ENCODE measurements around the gene ACVR1B.

The ACVR1B gene

GRCh38 chr12:51944608-51945233 is 6.8 kb upstream of the ACVR1B start:
- no peak for DNase-seq (ENCODE audit: low read depth)

DNA sequence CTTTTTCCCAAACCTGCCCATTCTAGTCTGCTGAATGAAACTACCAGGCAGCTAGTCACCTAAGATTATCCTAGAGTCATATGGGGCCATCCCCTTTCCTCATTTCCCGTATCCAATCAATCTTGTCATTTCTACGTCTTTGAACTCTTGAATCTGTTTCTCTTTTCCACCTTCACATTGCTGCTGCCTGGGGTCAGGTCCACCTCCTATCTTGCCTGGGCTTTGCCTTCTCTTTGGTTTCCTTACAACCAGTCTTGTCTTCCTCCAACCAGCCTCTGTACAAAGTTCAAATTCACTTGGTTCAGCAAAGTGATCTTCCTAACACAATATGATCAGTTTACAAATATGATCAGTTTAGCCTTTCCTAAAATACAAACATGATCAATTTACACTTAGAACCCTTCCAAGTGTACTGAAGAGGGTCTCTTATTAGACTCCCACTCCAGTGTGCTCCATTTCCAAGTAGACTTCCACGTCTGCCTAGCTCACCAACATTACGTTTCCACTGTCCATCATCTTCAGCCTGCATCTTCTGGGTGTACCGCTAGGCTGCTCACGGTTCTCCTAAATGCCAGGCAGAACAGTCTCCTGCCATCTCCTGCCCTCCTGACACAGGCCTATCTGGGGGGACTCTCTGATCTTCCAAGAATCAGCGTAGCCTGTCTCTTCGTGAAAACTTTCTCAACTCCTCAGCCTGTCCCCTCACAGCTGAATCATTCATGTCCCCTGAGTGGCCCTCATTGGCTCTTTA is 4.1 kb upstream of the ACVR1B start:
- DNase-seq (ENCODE audit: low read depth): no peak

- DNase-seq (ENCODE audit: low read depth): no peak
Measured at GRCh38 chr12:51948066-51948465, 3.4 kb upstream of the ACVR1B start.

- no peak for DNase-seq (ENCODE audit: low read depth)
Measured at GRCh38 chr12:51949342-51950030, 2.0 kb upstream of the ACVR1B start.

DNA sequence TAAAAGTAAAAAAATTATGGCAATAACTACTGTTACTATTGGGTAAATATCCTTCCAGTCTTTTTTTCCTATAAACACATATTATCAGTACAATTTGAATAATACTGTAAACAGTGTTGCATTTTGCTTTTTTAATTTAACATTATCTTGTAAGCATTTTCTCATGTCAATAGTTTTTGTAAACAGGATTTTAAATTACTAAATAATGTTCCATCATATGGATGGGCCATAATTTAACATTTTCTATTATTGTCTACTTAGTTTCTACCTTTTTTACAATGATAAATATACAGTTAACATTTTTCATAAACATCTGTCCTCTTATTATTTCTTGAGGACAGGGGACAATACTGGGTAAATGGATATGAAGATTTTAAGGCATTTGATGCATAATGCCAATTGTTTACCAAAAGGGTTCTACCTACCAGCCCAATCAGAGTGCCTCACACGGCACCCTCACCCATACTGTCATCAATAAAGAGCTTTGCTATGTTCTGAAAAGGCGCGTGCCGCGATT is 759 bp upstream of the ACVR1B start:
- DNase-seq (ENCODE audit: low read depth): no peak

GRCh38 chr12:51951843-51952722 is 584 bp downstream of the ACVR1B start:
- DNase-seq (ENCODE audit: low read depth): no peak

DNA sequence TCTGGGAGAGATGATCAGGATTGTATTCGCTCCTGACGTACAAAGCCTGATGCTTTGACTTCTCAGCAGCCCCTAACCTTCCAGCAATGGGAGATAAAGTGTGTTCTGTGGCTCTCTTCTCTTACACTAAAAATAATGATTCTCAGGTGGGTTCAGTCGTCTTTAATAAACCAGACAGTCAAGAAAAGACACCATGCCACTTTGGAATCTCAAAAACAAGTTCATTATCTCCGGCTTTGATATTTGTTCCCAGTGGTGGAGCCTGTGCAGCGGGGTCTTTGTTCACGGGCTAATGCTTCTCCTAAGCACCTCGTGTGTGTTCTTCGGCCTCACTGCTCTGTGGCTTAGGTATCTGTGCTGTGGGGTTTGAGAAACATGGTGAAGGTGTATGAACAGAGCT is 1.6 kb downstream of the ACVR1B start:
- no peak for DNase-seq (ENCODE audit: low read depth)

GRCh38 chr12:51953864-51954263 is 2.4 kb downstream of the ACVR1B start:
- no peak for DNase-seq (ENCODE audit: low read depth)

DNA sequence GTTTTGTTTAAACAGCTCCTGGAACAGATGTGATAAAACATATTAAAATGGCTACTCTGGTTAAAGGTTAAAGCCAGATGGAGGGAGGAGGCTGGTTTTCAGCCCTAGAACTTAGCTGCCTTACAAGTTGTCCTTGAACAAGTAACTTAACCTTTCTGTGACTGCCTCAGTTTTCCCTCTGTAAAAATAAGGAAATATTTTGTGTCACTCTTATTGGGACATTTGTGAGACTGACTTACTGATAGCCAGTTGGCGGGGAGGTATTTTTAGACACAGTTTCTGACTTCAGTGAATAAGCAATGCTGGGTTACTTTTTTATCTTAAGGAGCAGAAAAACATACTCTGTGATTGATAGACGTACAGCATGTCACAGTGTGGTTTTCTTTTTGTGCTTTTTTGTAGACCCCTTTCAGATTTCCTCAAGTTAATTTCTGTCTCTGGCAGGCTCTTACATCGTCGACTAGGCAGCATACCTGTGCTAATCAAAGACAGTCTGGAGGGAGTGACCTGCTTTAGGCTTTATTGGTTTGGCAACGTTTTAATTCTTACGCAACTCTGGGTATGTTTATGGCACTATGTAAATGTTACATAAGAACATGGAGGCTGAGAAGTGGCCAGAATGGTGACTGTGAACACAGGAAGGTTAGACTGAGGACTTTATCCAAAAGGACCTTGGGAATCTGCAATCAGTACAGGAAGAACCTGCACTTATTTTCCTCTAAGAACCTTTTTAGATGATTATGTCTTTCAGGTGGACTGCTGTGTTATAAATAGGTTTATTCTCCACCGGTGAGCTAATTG is 3.3 kb downstream of the ACVR1B start:
- no peak for DNase-seq (ENCODE audit: low read depth)

- DNase-seq (ENCODE audit: low read depth): no peak
Measured at GRCh38 chr12:51955702-51956101, 4.2 kb downstream of the ACVR1B start.

DNA sequence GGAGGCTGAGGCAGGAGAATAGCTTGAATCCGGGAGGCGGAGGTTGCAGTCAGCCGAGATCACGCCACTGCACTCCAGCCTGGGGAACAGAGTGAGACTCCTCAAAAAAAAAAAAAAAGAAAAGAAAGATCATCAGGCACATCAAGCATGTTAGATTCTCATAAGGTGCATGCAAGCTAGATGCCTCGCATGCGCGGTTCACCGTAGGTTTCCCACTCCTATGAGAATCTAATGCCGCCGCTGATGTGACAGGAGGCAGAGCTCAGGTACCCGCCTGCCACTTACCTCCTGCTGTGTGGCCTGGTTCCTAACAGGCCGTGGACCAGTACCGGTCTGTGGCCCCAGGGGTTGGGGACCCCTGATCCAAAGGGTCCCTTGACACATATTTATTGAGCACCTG is 7.0 kb downstream of the ACVR1B start:
- no peak for DNase-seq (ENCODE audit: low read depth)

- DNase-seq (ENCODE audit: low read depth): no peak
Measured at GRCh38 chr12:51959211-51959610, 7.7 kb downstream of the ACVR1B start.

DNA sequence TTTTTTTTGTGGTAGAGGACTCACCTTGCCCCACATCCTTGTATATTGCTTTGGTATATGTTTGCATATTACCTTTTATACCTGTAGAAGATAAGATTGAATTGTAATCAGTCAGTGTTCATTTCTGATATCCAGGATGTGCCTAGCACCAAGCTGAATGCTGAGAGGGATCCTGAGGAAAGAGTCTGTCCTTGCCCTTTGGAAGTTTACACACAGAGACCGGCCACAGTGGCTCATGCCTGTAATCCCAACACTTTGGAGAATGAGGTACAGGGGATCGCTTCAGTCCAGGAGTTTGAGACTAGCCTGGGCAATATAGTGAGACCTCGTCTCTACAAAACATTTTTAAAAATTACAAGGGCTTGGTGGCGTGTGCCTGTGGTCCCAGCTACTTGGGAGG is 8.4 kb downstream of the ACVR1B start:
- no peak for DNase-seq (ENCODE audit: low read depth)

DNA sequence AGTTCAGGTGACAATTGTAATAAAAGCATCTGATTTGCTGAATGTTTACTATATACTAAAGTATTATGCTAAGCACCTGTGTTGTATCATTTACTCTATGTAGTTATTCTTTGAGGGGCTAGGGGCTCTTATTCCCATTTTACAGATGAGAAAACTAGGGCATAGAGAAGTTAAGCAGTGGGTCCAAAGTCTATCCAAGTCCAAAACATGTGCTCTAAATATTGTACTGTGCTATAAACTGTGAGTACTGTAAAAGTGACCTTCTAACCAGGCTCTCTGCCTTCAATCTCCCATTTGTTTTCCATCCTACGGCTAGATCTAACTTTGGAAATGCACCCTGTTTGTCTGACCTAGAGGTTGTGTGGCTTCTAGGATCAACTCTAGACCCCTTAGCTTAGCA is 9.0 kb downstream of the ACVR1B start:
- DNase-seq (ENCODE audit: low read depth): no peak

DNA sequence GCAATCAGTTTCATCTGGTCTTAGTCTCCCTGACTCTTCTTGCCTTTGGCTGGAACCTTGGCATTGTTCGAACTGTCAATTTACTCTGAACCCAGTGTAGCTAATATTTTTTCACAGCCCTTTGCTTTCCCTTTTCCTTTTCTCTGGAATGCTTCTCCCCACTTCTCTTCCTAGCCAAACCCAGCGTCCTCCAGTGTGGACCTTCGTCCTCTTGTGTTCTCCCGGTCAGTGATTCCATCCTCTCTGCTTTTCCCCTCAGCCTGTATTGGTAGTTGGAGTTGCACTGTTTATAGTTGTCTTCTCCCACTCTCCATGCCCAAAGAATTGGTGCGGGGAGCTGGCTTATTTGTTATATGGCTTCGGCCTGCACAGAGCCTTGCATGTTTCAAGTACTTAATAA is 9.4 kb downstream of the ACVR1B start:
- no peak for DNase-seq (ENCODE audit: low read depth)

DNA sequence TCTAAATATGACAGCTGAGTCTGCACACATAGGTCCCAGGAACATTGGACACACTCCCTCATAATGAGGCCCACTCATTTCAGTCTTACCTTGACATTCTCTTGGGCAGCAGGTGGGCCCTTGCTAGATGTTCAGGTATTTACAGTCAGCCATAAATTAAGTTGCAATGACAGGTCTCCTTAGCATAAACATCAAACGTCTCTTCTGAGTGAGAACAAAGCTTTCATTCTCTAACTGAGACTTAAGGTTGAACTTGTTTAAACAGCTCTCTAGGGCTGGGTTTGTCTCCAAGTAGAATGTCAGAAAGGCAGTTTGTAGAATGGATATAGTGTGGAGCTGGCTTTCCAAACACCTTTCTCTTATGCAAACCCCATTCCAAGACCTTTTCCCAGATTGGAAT is 10.3 kb downstream of the ACVR1B start:
- no peak for DNase-seq (ENCODE audit: low read depth)

DNA sequence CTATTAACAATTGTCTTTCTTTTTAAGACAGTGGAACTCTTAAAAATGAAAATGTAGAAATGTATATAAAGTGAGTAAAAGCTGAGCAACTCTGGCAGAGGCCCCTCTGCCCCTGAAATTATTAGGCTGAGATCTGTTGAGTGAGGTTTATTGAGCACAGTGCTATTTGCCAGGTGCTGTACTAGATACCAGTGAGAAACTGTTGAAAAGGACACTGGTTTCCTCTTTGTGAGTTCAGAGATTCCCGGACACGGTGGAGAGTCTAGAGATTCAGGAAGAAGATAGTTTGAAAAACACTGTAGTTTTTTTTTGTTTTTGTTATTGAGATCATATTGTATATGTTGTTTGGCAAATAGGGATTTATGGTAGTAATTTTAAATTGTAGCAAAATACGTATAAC is 11.2 kb downstream of the ACVR1B start:
- no peak for DNase-seq (ENCODE audit: low read depth)

DNA sequence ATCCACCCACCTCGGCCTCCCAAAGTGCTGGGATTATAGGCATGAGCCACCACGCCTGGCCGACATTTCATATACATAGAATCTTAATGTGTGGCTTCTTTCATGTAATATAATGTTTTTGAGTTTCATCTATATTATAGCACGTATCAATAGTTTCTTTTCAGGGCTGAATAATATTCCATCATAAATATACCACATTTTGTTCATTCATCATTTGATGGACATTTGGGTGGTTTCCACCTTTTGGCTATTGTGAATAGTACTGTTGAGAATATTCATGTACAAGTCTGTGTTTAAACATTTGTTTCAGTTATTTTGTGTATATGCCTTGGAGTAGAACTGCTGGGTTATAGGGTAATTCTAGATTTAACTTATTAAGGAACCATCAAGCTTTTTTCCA is 12.0 kb downstream of the ACVR1B start:
- no peak for DNase-seq (ENCODE audit: low read depth)

- no peak for DNase-seq (ENCODE audit: low read depth)
Measured at GRCh38 chr12:51969643-51970042, 18.1 kb downstream of the ACVR1B start.

DNA sequence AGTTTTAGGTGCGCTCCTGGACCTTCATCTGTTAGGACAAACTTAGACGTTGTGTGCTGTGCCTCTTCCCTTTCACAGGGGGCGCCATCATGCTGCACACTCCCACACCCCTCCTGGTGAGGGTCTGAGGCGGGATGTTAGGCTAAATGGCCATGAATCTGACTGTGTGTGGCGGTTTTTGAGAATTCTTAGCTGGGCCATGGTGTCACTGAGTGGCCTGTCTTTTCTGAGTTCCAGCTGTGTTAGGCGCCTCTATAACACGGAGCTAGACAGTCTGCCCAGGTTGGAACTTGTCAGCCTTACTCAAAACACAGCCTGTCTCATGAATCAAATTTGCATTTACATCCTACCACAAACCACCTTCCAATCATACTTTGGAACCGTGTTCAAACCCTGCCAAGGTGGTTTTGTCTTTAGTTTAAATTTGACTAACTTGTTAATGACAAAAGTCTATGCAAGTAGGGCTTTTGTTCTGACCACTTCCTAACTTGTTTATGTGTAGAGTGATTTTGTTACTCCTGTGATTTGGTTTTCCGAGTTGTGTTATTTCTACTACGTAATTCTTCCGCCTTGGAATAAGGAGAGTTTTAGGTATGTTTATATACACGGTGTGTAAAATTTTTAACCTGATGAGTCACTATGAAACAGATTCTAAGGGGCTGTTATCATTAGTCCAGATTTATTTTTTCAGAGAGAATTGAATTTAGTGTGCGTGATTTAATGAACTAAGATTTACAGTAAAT is 19.6 kb downstream of the ACVR1B start:
- DNase-seq (ENCODE audit: low read depth): no peak

Measured in non-pigmented ciliary epithelial cell (primary cell).